HepG2 (cell line): ENCODE data around the gene IDUA.

ENCODE experiments used
- EZH2 ChIP-seq: conservative IDR thresholded peaks from 2 replicates; pipeline ENCODE4 v1.6.1; 2012; ENCODE audit warnings: mild to moderate bottlenecking, low read depth, low read length, moderate library complexity
- GPN1 ChIP-seq: sonication (generic); formaldehyde crosslinking; IDR thresholded peaks from 2 replicates; pipeline ENCODE4 v1.5.1; 2020; ENCODE audit warnings: missing genetic modification reagents, borderline replicate concordance
- ZNF558 ChIP-seq: sonication (generic); formaldehyde crosslinking; IDR thresholded peaks from 2 replicates; pipeline ENCODE4 v1.9.0; 2022; ENCODE audit warnings: mild to moderate bottlenecking, missing genetic modification reagents, borderline replicate concordance
- ZNF589 ChIP-seq: sonication (generic); formaldehyde crosslinking; conservative IDR thresholded peaks from 2 replicates; pipeline ENCODE4 v1.8.0; 2022; ENCODE audit warnings: mild to moderate bottlenecking, moderate library complexity, missing genetic modification reagents
- TF ChIP-seq, protein P1 (sequence below): sonication (generic); formaldehyde crosslinking; conservative IDR thresholded peaks from 2 replicates; pipeline ENCODE4 v1.8.1; 2023; ENCODE audit warnings: missing genetic modification reagents
- TF ChIP-seq, protein P2 (sequence below): sonication (generic); formaldehyde crosslinking; IDR thresholded peaks from 2 replicates; pipeline ENCODE4 v1.5.0; 2020; ENCODE audit warnings: mild to moderate bottlenecking, missing genetic modification reagents, moderate library complexity

DNA sequence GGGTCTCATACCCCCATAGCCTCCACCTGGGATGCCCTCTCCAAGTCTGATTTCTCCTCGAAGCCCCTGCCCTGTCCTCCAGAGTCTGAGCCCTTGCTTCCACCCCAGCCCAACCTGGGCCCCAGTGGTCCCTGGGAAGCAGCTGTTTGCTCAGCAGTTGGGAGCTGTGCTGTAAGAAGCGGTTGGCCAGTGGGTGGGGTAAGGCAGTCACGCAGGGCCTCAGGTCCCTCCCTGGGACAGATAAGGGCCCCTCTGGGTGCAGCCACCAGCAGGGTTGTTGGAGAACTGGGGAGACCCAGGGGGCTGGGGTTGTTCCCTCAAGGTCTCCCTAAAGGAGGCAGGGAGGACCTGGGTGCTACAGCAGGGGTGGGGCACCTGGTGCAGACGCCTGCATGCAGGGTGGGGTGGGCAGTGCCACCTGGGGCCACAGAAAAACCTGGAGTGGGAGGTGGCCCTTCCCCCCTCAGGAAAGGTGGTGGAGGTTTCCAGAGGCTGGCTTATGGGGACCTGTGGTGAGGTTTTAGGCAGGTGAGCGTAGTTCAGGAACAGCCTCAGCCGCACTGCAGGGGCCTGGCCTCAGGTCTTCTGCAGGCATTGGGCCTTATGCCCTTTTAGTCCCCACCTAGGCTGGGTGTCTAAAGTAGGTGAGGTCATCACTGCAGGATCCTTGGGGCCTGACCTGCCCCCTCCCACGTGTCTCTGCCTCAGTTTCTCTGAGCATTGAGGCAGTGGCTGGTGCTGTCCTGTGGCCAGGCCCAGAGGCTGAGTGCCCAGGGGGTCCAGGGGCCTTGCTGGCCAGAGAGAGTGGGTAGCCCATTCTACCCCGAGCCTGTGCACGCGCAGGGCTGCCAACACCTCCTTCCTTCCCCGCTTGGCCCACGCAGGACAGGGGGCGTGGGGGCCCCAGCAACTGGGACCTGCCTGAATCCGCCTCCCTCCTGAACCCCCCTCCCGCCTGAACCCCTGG is 9.5 kb downstream of the IDUA start:
- no peak for TF ChIP-seq ZNF558 (CRISPR knock-in tag)
- TF ChIP-seq ZNF589 = no peak
- TF ChIP-seq EZH2 = no peak
- no peak for TF ChIP-seq GPN1 (CRISPR knock-in tag)
- TF ChIP-seq, protein P1, sequence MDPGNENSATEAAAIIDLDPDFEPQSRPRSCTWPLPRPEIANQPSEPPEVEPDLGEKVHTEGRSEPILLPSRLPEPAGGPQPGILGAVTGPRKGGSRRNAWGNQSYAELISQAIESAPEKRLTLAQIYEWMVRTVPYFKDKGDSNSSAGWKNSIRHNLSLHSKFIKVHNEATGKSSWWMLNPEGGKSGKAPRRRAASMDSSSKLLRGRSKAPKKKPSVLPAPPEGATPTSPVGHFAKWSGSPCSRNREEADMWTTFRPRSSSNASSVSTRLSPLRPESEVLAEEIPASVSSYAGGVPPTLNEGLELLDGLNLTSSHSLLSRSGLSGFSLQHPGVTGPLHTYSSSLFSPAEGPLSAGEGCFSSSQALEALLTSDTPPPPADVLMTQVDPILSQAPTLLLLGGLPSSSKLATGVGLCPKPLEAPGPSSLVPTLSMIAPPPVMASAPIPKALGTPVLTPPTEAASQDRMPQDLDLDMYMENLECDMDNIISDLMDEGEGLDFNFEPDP (CRISPR knock-in tag) = no peak
- TF ChIP-seq, protein P2, sequence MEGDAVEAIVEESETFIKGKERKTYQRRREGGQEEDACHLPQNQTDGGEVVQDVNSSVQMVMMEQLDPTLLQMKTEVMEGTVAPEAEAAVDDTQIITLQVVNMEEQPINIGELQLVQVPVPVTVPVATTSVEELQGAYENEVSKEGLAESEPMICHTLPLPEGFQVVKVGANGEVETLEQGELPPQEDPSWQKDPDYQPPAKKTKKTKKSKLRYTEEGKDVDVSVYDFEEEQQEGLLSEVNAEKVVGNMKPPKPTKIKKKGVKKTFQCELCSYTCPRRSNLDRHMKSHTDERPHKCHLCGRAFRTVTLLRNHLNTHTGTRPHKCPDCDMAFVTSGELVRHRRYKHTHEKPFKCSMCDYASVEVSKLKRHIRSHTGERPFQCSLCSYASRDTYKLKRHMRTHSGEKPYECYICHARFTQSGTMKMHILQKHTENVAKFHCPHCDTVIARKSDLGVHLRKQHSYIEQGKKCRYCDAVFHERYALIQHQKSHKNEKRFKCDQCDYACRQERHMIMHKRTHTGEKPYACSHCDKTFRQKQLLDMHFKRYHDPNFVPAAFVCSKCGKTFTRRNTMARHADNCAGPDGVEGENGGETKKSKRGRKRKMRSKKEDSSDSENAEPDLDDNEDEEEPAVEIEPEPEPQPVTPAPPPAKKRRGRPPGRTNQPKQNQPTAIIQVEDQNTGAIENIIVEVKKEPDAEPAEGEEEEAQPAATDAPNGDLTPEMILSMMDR (CRISPR knock-in tag) = no peak
